Measurements from ENCODE around the gene RABGAP1L.
"Not testable (repeated sequence)": the region's sequence is repeated elsewhere in the genome, so short reads cannot be mapped to it uniquely, and the experiment has no call there.

The RABGAP1L gene

GRCh38 chr1:174837386-174837785 lies 678.1 kb downstream of the RABGAP1L start:
- no peak for DNase-seq

DNA sequence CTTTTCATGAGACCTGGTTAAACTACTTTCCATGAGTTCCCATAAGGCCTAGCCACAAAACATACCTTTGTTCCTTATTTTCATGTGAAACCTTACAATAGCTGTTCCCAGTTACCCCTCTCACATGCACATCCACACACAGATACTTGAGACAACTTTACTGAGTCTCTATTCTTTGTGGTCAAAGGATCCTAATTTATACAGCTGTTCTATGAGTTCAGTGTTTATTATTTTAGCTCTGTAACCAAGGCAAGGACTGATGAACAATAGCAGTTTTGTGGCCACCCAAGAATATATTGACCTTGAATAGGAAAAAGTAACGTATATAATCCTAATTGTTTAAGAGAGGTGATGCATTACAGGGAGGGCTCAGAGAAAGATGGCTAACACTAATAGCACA lies 679.9 kb downstream of the RABGAP1L start:
- no peak for DNase-seq

GRCh38 chr1:174841747-174842146 lies 682.4 kb downstream of the RABGAP1L start:
- DNase-seq, result no peak

DNA sequence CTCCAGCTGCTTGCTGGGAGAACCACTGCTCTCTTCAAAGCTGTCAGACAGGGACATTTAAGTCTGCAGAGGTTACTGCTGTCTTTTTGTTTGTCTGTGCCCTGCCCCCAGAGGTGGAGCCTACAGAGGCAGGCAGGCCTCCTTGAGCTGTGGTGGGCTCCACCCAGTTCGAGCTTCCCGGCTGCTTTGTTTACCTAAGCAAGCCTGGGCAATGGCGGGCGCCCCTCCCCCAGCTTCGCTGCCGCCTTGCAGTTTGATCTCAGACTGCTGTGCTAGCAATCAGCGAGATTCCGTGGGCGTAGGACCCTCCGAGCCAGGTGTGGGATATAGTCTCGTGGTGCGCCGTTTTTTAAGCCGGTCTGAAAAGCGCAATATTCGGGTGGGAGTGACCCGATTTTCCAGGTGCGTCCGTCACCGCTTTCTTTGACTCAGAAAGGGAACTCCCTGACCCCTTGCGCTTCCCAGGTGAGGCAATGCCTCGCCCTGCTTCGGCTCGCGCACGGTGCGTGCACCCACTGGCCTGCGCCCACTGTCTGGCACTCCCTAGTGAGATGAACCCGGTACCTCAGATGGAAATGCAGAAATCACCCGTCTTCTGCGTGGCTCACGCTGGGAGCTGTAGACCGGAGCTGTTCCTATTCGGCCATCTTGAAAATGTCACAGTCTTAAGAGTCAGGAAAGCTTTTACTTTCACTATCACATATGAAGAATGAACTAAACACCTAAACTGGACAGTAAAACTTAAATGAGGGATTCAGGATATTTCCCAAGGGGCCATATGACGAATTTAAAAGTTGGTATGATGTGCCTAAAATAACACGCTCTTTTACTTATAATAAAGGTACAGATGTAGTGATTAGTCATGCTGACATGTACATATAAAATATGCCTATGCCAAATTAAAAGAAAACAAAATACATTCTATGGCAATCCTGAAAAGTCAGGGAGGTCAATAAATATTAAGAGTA lies 689.6 kb downstream of the RABGAP1L start:
- peak; percentile 18 for DNase-seq

GRCh38 chr1:174850726-174851125 lies 691.4 kb downstream of the RABGAP1L start:
- no peak for DNase-seq

GRCh38 chr1:174858301-174858700 lies 699.0 kb downstream of the RABGAP1L start:
- no peak for DNase-seq

- DNase-seq, result no peak
Observed at GRCh38 chr1:174870319-174870718, 711.0 kb downstream of the RABGAP1L start.

GRCh38 chr1:174871886-174872285 lies 712.6 kb downstream of the RABGAP1L start:
- DNase-seq, result no peak

DNA sequence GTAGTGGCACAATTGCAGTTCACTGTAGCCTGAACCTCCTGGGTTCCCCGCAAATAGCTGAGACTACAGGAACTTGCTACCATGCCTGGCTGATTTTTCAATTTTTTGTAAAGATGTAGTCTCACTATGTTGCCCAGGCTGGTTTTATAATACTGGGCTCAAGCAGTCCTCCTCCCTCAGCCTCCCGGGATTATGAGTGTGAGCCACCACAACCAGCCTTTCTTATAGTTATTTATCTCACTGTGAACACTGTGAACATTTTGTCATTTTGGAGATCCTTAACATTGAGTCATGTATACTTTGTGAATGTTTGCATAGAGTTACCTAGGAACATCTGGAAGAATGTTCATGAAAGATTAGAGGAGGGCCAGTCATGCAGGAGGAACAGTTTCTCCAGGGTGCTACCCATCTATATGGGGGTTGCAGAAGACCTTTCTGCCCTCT lies 713.3 kb downstream of the RABGAP1L start:
- DNase-seq, result no peak

DNA sequence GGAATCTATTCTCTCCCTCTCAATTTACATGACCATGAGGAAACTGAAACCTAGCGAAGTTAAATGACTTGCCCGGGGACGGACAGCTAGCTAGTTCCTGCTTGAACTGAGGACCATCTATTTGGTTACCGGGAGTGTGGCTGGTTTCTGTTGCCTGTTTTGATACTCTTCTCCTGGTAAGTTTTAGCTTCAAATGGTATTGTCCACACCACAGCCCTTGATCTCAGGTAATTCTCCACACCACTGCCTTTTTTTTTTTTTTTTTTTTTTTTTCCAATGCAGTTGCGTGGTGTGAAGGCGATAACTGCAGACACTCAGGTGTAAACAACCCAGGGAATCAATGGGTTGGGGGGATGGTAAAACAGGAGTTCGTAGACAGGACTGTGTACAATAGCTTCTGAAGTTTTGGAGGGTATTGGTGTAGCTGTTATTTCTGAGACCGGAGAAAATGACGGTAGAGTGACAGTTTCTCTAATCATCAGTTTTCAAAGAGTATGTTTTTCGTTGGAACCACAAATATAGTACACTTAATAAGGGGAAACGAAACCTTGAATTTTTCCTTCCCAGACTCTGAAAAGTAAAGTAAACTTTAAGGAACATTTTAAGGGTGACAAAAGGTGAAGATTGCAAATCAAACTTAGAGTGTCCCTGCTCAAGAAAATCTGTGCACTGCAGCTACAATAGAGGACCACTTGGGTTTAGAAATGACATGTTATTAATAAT lies 715.2 kb downstream of the RABGAP1L start:
- no peak for DNase-seq

- DNase-seq, result peak; percentile 97
Observed at GRCh38 chr1:174875306-174875705, 716.0 kb downstream of the RABGAP1L start.

DNA sequence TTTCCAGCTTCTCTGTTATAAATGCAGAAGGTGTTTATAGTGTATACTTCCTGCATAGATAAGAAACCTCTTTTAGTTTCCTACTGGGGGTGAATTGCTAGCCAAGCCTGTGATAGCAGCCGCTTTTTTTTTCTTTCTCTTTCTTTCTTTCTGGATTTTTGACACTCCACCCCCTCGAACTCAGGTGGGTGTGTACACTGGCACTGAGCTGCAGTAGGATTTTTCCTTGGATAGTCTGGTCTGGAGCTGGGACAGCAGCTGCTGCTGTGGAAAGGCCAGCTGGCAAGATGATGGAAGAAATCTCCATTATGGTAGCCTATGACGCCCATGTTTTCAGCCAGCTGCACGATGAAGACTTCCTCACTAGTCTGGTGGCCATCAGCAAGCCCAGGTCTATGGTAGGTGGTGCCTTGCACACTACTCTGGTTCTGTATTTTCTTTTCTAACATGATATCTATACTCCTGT lies 717.9 kb downstream of the RABGAP1L start:
- peak; percentile 63 for DNase-seq

DNA sequence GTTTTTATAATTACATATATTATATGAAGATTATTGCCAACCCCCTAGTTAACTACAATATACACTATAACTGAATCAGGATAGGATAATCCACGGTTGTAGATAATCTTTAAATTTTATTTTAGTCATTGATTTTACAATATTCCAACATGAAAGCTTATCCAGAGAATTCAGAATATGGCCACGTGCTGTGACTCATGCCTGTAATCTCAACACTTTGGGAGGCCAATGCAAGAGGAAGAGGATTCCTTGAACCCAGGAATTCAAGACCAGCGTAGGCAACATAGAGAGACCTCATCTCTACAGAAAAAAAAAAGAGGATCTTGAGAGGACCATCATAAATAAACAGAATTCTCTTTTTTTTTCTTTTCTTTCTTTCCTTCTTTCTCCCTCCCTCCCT lies 720.9 kb downstream of the RABGAP1L start:
- DNase-seq, result no peak

GRCh38 chr1:174883409-174883808 lies 724.1 kb downstream of the RABGAP1L start:
- DNase-seq, result no peak

DNA sequence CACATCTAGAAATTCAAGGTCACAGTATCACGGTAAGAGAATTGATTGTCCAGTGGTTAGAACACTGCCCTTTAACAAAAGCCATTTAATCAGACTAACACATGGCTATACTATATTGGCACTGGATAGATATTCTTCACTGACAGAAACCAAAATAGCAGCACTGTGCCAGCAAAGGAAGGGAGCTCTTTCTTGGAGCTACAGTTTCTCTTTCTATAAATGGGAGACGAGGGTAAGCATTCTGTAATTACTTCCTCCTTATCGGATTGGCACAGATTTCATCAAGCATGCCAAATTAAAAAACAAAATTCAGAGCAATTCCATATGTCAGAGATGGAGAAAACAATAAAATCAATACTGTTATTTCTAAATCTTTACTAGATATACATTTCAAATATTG lies 724.7 kb downstream of the RABGAP1L start:
- no peak for DNase-seq

GRCh38 chr1:174884566-174884965 lies 725.2 kb downstream of the RABGAP1L start:
- DNase-seq, result no peak

- DNase-seq, result no peak
Observed at GRCh38 chr1:174890024-174890423, 730.7 kb downstream of the RABGAP1L start.

DNA sequence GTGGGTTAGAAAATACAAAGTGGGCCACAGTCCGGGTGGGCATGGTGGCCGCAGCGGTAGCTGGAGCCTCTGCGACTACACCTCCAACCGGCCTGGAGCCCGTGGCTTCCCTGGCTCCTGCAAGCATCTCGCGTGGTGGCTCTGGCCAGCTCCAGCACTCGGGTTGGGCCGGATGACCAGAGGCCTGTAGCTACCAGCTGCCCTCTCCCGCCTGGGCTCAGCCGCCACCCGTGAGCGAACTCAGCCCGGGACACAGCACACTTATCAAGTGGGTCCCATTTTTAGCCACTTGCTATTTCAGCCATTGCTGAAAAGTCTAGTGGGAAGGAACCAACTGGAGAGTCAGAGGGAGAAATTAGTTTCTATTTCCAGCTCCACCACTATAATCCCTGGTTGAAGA lies 732.7 kb downstream of the RABGAP1L start:
- DNase-seq, result no peak

DNA sequence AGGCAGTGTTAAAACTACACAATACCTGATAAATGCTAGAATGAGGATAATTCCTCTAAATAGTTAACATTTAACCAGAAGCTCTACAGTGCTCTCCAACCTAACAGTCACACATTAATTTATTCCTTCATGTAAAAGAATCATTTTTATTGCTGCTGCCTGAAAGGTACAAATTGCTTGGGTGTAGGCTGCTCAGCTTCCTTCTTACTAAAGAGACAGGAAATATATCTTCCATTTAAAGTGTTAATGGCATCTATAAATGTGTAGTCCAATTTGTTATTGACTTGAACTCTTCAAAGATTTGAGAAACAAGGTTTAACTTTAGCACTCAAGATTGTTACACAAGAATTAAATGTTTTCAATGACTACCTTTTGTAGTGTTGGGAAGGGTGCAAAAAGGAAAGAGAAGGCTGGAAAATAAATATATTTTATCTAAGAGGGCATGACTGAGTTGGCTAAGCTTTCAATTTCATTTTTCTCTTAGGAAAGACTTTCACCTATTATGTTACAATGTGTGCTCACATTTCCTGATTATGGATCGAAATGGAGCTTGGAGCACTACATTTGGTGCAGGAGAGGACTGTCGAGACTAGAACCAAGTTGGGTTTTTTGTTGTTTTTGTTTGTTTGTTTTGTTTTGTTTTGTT lies 734.9 kb downstream of the RABGAP1L start:
- DNase-seq, result no peak

DNA sequence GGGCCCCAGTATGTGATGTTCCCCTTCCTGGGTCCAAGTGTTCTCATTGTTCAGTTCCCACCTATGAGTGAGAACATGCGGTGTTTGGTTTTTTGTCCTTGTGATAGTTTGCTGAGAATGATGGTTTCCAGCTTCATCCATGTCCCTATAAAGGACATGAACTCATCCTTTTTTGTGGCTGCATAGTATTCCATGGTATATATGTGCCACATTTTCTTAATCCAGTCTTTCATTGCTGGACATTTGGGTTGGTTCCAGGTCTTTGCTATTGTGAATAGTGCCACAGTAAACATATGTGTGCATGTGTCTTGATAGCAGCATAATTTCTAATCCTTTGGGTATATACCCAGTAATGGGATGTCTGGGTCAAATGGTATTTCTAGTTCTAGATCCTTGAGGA lies 736.3 kb downstream of the RABGAP1L start:
- not testable (repeated sequence) for DNase-seq

- no peak for DNase-seq
Observed at GRCh38 chr1:174898102-174898797, 738.9 kb downstream of the RABGAP1L start.

- no peak for DNase-seq
Observed at GRCh38 chr1:174900317-174900716, 741.0 kb downstream of the RABGAP1L start.

Data from NCI-H1105 (cell line).